ENCODE measurements around the gene CCDC50. TPM values are rescaled to one million over a fixed set of nuclear protein-coding genes. Genes with fewer than 3 reads are reported as not detected.
A peak's percentile ranks its signal among the peaks of the same experiment; 100 is the strongest.

The CCDC50 gene
- total RNA-seq, 2 experiments from 2014 or later = 4.8 to 5.3 TPM

GRCh38 chr3:191327526-191327925 is 1.7 kb upstream of the CCDC50 start:
- Mint-ChIP-seq H3K27me3 (ENCODE audit: low read depth) (peaks cover 31% of the 10 kb centered on the region), H3K4me1 (ENCODE audit: low read depth) (peaks cover 5% of the 10 kb centered on the region), H3K9me3 (no peaks in the 10 kb centered on the region), H3K36me3 (ENCODE audit: low read depth) (peaks cover 1% of the 10 kb centered on the region), H3K27ac (no peak overlapping the region), H3K4me3 (no peak overlapping the region)
- CTCF ChIA-PET = no interaction called here
- no peak for DNase-seq
- intact Hi-C loops (cut with micrococcal nuclease) = no loop called here

GRCh38 chr3:191328383-191328961 is 722 bp upstream of the CCDC50 start:
- CTCF ChIA-PET = no interaction called here
- intact Hi-C loops (cut with micrococcal nuclease) = no loop called here

GRCh38 chr3:191329654-191330529 is 698 bp downstream of the CCDC50 start, which contains the start of gene UTS2B:
UTS2B (minus strand) TSS chr3:191330526; CDS start chr3:191282189, 48,337 bp downstream.
- CTCF ChIA-PET = no interaction called here
- Mint-ChIP-seq H3K9me3 (no peaks in the 10 kb centered on the region), H3K4me1 (ENCODE audit: low read depth) (peaks cover 5% of the 10 kb centered on the region), H3K27ac (peak within 1 kb of the TSS; percentile 28), H3K36me3 (ENCODE audit: low read depth) (peaks cover 1% of the 10 kb centered on the region), H3K4me3 (peak within 1 kb of the TSS; percentile 58), H3K27me3 (ENCODE audit: low read depth) (peaks cover 35% of the 10 kb centered on the region)
- intact Hi-C loops (cut with micrococcal nuclease) = no loop called here
- DNase-seq = no peak

More at GRCh38 chr3:191328383-191328961, 722 bp upstream of the CCDC50 start:
- H3K27ac Mint-ChIP-seq = no peak overlapping the region
- no peaks in the 10 kb centered on the region for H3K9me3 Mint-ChIP-seq
- H3K27me3 Mint-ChIP-seq (ENCODE audit: low read depth) = peaks cover 35% of the 10 kb centered on the region
- peaks cover 1% of the 10 kb centered on the region for H3K36me3 Mint-ChIP-seq (ENCODE audit: low read depth)
- no peak for DNase-seq
- H3K4me3 Mint-ChIP-seq = peak overlapping the region; percentile 19
- H3K4me1 Mint-ChIP-seq (ENCODE audit: low read depth) = peaks cover 5% of the 10 kb centered on the region

GRCh38 chr3:191330530-191331048 is 1.4 kb downstream of the CCDC50 start:
- Mint-ChIP-seq H3K4me3 (peak overlapping the region; percentile 10), H3K27me3 (ENCODE audit: low read depth) (peaks cover 35% of the 10 kb centered on the region), H3K4me1 (ENCODE audit: low read depth) (peaks cover 5% of the 10 kb centered on the region), H3K36me3 (ENCODE audit: low read depth) (peaks cover 1% of the 10 kb centered on the region), H3K27ac (peak overlapping the region; percentile 28), H3K9me3 (no peaks in the 10 kb centered on the region)
- intact Hi-C loops (cut with micrococcal nuclease) = no loop called here
- no peak for DNase-seq
- CTCF ChIA-PET = no interaction called here

- no peaks in the 10 kb centered on the region for H3K9me3 Mint-ChIP-seq
- peaks cover 1% of the 10 kb centered on the region for H3K36me3 Mint-ChIP-seq (ENCODE audit: low read depth)
- DNase-seq = no peak
- CTCF ChIA-PET = no interaction called here
- peaks cover 5% of the 10 kb centered on the region for H3K4me1 Mint-ChIP-seq (ENCODE audit: low read depth)
- peaks cover 35% of the 10 kb centered on the region for H3K27me3 Mint-ChIP-seq (ENCODE audit: low read depth)
- no peak overlapping the region for H3K4me3 Mint-ChIP-seq
- H3K27ac Mint-ChIP-seq = no peak overlapping the region
- intact Hi-C loops (cut with micrococcal nuclease) = no loop called here
These were observed 2.2 kb downstream of the CCDC50 start for GRCh38 chr3:191331388-191331787.

- Mint-ChIP-seq H3K36me3 (ENCODE audit: low read depth) (peaks cover 1% of the 10 kb centered on the region), H3K27me3 (ENCODE audit: low read depth) (peaks cover 24% of the 10 kb centered on the region), H3K4me3 (no peak overlapping the region), H3K27ac (no peak overlapping the region), H3K4me1 (ENCODE audit: low read depth) (peaks cover 9% of the 10 kb centered on the region), H3K9me3 (no peaks in the 10 kb centered on the region)
- DNase-seq = no peak
- CTCF ChIA-PET = no interaction called here
- intact Hi-C loops (cut with micrococcal nuclease) = no loop called here
These were observed 4.2 kb downstream of the CCDC50 start for GRCh38 chr3:191333298-191333880.

GRCh38 chr3:191334346-191334893 is 5.2 kb downstream of the CCDC50 start:
- Mint-ChIP-seq H3K27ac (no peak overlapping the region), H3K36me3 (ENCODE audit: low read depth) (no peaks in the 10 kb centered on the region), H3K4me3 (no peak overlapping the region), H3K27me3 (ENCODE audit: low read depth) (peaks cover 19% of the 10 kb centered on the region), H3K9me3 (no peaks in the 10 kb centered on the region), H3K4me1 (ENCODE audit: low read depth) (peaks cover 4% of the 10 kb centered on the region)
- CTCF ChIA-PET = no interaction called here
- intact Hi-C loops (cut with micrococcal nuclease) = no loop called here
- DNase-seq = no peak

GRCh38 chr3:191336833-191337232 is 7.6 kb downstream of the CCDC50 start:
- DNase-seq = no peak
- no peaks in the 10 kb centered on the region for H3K36me3 Mint-ChIP-seq (ENCODE audit: low read depth)
- H3K4me1 Mint-ChIP-seq (ENCODE audit: low read depth) = peaks cover 4% of the 10 kb centered on the region
- H3K4me3 Mint-ChIP-seq = no peak overlapping the region
- intact Hi-C loops (cut with micrococcal nuclease) = no loop called here
- no peaks in the 10 kb centered on the region for H3K9me3 Mint-ChIP-seq
- no peak overlapping the region for H3K27ac Mint-ChIP-seq
- CTCF ChIA-PET = interaction anchor here (0.5 kb wide), 1 partner anchor 29 kb away, joined by 3 read pairs; no protein-coding TSS in a partner anchor
- H3K27me3 Mint-ChIP-seq (ENCODE audit: low read depth) = peaks cover 4% of the 10 kb centered on the region

GRCh38 chr3:191338177-191338488 is 8.9 kb downstream of the CCDC50 start:
- H3K9me3 Mint-ChIP-seq = peaks cover 2% of the 10 kb centered on the region
- H3K4me3 Mint-ChIP-seq = no peak overlapping the region
- intact Hi-C loops (cut with micrococcal nuclease) = no loop called here
- no peaks in the 10 kb centered on the region for H3K36me3 Mint-ChIP-seq (ENCODE audit: low read depth)
- no peak for DNase-seq
- H3K4me1 Mint-ChIP-seq (ENCODE audit: low read depth) = peaks cover 4% of the 10 kb centered on the region
- no peaks in the 10 kb centered on the region for H3K27me3 Mint-ChIP-seq (ENCODE audit: low read depth)
- no peak overlapping the region for H3K27ac Mint-ChIP-seq
- CTCF ChIA-PET = no interaction called here

GRCh38 chr3:191339316-191339917 is 10.2 kb downstream of the CCDC50 start:
- Mint-ChIP-seq H3K4me3 (no peak overlapping the region), H3K36me3 (ENCODE audit: low read depth) (no peaks in the 10 kb centered on the region), H3K27ac (no peak overlapping the region), H3K4me1 (ENCODE audit: low read depth) (peaks cover 4% of the 10 kb centered on the region), H3K9me3 (peaks cover 2% of the 10 kb centered on the region), H3K27me3 (ENCODE audit: low read depth) (no peaks in the 10 kb centered on the region)
- CTCF ChIA-PET = no interaction called here
- DNase-seq = no peak
- intact Hi-C loops (cut with micrococcal nuclease) = no loop called here

- peaks cover 4% of the 10 kb centered on the region for H3K9me3 Mint-ChIP-seq
- peaks cover 4% of the 10 kb centered on the region for H3K4me1 Mint-ChIP-seq (ENCODE audit: low read depth)
- H3K36me3 Mint-ChIP-seq (ENCODE audit: low read depth) = no peaks in the 10 kb centered on the region
- H3K27me3 Mint-ChIP-seq (ENCODE audit: low read depth) = no peaks in the 10 kb centered on the region
- DNase-seq = no peak
- H3K4me3 Mint-ChIP-seq = no peak overlapping the region
- no peak overlapping the region for H3K27ac Mint-ChIP-seq
- CTCF ChIA-PET = no interaction called here
- intact Hi-C loops (cut with micrococcal nuclease) = no loop called here
These were observed 11.2 kb downstream of the CCDC50 start for GRCh38 chr3:191340351-191340750.

- Mint-ChIP-seq H3K4me1 (ENCODE audit: low read depth) (peaks cover 4% of the 10 kb centered on the region), H3K4me3 (no peak overlapping the region), H3K27ac (no peak overlapping the region), H3K36me3 (ENCODE audit: low read depth) (no peaks in the 10 kb centered on the region), H3K9me3 (peaks cover 4% of the 10 kb centered on the region), H3K27me3 (ENCODE audit: low read depth) (no peaks in the 10 kb centered on the region)
- no peak for DNase-seq
- CTCF ChIA-PET = no interaction called here
- intact Hi-C loops (cut with micrococcal nuclease) = no loop called here
These were observed 11.8 kb downstream of the CCDC50 start for GRCh38 chr3:191340966-191341365.

Measured in activated naive CD4-positive, alpha-beta T cell treated with anti-CD3 and anti-CD28 coated beads for 36 hours (primary cell).